GM18858 (cell line): ENCODE data around the gene MAP2K3.

ENCODE experiments used
- ATAC-seq: cut with Tn5 transposase; IDR thresholded peaks from one replicate; pipeline ENCODE4 v1.9.1; 2021; ENCODE audit not compliant: unreplicated experiment

The MAP2K3 gene

GRCh38 chr17:21252796-21253645, 31.5 kb upstream of the MAP2K3 start, which contains the start of gene NATD1:
Gene NATD1, minus strand, starts transcription at chr17:21253410. Its CDS starts 146 bp downstream, at chr17:21253264.
- ATAC-seq: peak; percentile 56

GRCh38 chr17:21253646-21254441, 30.7 kb upstream of the MAP2K3 start:
- no peak for ATAC-seq

GRCh38 chr17:21258593-21258992, 25.9 kb upstream of the MAP2K3 start:
- ATAC-seq: no peak

GRCh38 chr17:21262259-21262993, 22.1 kb upstream of the MAP2K3 start:
- ATAC-seq: no peak

- no peak for ATAC-seq
Observed at GRCh38 chr17:21263376-21263775, 21.1 kb upstream of the MAP2K3 start.

GRCh38 chr17:21268596-21269188, 15.8 kb upstream of the MAP2K3 start:
- no peak for ATAC-seq

- ATAC-seq: no peak
Observed at GRCh38 chr17:21269394-21269793, 15.1 kb upstream of the MAP2K3 start.

GRCh38 chr17:21271454-21272183, 12.9 kb upstream of the MAP2K3 start:
- ATAC-seq: no peak

GRCh38 chr17:21272250-21272649, 12.3 kb upstream of the MAP2K3 start:
- ATAC-seq: no peak

GRCh38 chr17:21272881-21273792, 11.4 kb upstream of the MAP2K3 start:
- ATAC-seq: no peak

GRCh38 chr17:21275047-21275578, 9.4 kb upstream of the MAP2K3 start:
- ATAC-seq: no peak

- ATAC-seq: peak; percentile 84
Observed at GRCh38 chr17:21275579-21276263, 8.8 kb upstream of the MAP2K3 start.

GRCh38 chr17:21276264-21276588, 8.3 kb upstream of the MAP2K3 start:
- ATAC-seq: no peak

GRCh38 chr17:21277332-21277731, 7.2 kb upstream of the MAP2K3 start:
- no peak for ATAC-seq

- ATAC-seq: no peak
Observed at GRCh38 chr17:21278450-21279197, 5.9 kb upstream of the MAP2K3 start.

GRCh38 chr17:21279198-21279535, 5.3 kb upstream of the MAP2K3 start:
- ATAC-seq: no peak

- ATAC-seq: no peak
Observed at GRCh38 chr17:21279582-21279981, 4.9 kb upstream of the MAP2K3 start.

- ATAC-seq: peak; percentile 26
Observed at GRCh38 chr17:21280081-21280518, 4.4 kb upstream of the MAP2K3 start.
